GM18526 (cell line): Measurements from ENCODE around the gene DSCAM.

Experiments used
- POLR2A ChIP-seq: IDR thresholded peaks from 3 replicates; pipeline ENCODE4 v1.6.1; 2011; ENCODE audit not compliant: insufficient read length; ENCODE audit errors: extremely low read depth

The DSCAM gene

GRCh38 chr21:40021558-40022351 lies 825.2 kb downstream of the DSCAM start:
- TF ChIP-seq POLR2A = no peak

- no peak for TF ChIP-seq POLR2A
Observed at GRCh38 chr21:40020651-40021050, 826.3 kb downstream of the DSCAM start.

- TF ChIP-seq POLR2A = no peak
Observed at GRCh38 chr21:40018871-40019475, 828.0 kb downstream of the DSCAM start.

GRCh38 chr21:40016667-40017066 lies 830.3 kb downstream of the DSCAM start:
- TF ChIP-seq POLR2A = no peak

GRCh38 chr21:40016234-40016633 lies 830.7 kb downstream of the DSCAM start:
- TF ChIP-seq POLR2A = no peak

GRCh38 chr21:40015818-40016217 lies 831.1 kb downstream of the DSCAM start:
- TF ChIP-seq POLR2A = no peak

- TF ChIP-seq POLR2A = no peak
Observed at GRCh38 chr21:40014394-40014793, 832.6 kb downstream of the DSCAM start.

GRCh38 chr21:40013001-40013735 lies 833.8 kb downstream of the DSCAM start:
- TF ChIP-seq POLR2A = no peak

GRCh38 chr21:40011371-40011770 lies 835.6 kb downstream of the DSCAM start:
- no peak for TF ChIP-seq POLR2A

GRCh38 chr21:40002978-40003377 lies 844.0 kb downstream of the DSCAM start:
- no peak for TF ChIP-seq POLR2A

GRCh38 chr21:39984286-39984991 lies 862.5 kb downstream of the DSCAM start:
- TF ChIP-seq POLR2A = no peak

GRCh38 chr21:39980241-39980820 lies 866.6 kb downstream of the DSCAM start:
- no peak for TF ChIP-seq POLR2A

GRCh38 chr21:39979321-39979720 lies 867.6 kb downstream of the DSCAM start:
- no peak for TF ChIP-seq POLR2A

- TF ChIP-seq POLR2A = no peak
Observed at GRCh38 chr21:39976800-39977199, 870.2 kb downstream of the DSCAM start.
